ENCODE measurements around the gene TMEM25.
A peak's percentile ranks its signal among the peaks of the same experiment; 100 is the strongest.
"Not testable (repeated sequence)": the region's sequence is repeated elsewhere in the genome, so short reads cannot be mapped to it uniquely, and the experiment has no call there.

TMEM25 gene

GRCh38 chr11:118532852-118533768 is 2.1 kb downstream of the TMEM25 start:
- no peak for DNase-seq

GRCh38 chr11:118533769-118534729 is 3.1 kb downstream of the TMEM25 start:
- DNase-seq, result no peak

- no peak for DNase-seq
These were observed 4.3 kb downstream of the TMEM25 start for GRCh38 chr11:118535261-118535660.

GRCh38 chr11:118536726-118537125 is 5.7 kb downstream of the TMEM25 start:
- DNase-seq, result no peak

- DNase-seq, result no peak
These were observed 6.5 kb downstream of the TMEM25 start for GRCh38 chr11:118537409-118537980.

GRCh38 chr11:118544010-118544646 is 13.1 kb downstream of the TMEM25 start:
- DNase-seq, result no peak

GRCh38 chr11:118544647-118545010 is 13.6 kb downstream of the TMEM25 start:
- DNase-seq, result no peak

GRCh38 chr11:118545533-118545932 is 14.5 kb downstream of the TMEM25 start:
- DNase-seq, result no peak

GRCh38 chr11:118547132-118547531 is 16.1 kb downstream of the TMEM25 start:
- no peak for DNase-seq

- DNase-seq, result peak; percentile 15
These were observed 21.3 kb downstream of the TMEM25 start for GRCh38 chr11:118552341-118552740.

GRCh38 chr11:118560806-118561205 is 29.8 kb downstream of the TMEM25 start:
- no peak for DNase-seq

- no peak for DNase-seq
These were observed 34.1 kb downstream of the TMEM25 start for GRCh38 chr11:118565051-118565450.

GRCh38 chr11:118569670-118570069 is 38.7 kb downstream of the TMEM25 start:
- no peak for DNase-seq

- DNase-seq, result no peak
These were observed 39.8 kb downstream of the TMEM25 start for GRCh38 chr11:118570787-118571186.

- not testable (repeated sequence) for DNase-seq
These were observed 40.7 kb downstream of the TMEM25 start for GRCh38 chr11:118571701-118572060.

- peak; percentile 86 for DNase-seq
These were observed 41.3 kb downstream of the TMEM25 start, which contains the start of gene ARCN1 for GRCh38 chr11:118572061-118572980. ARCN1 (plus strand) TSS chr11:118572409; CDS start chr11:118572548, 139 bp downstream.

GRCh38 chr11:118572981-118573550 is 42.1 kb downstream of the TMEM25 start:
- DNase-seq, result no peak

- no peak for DNase-seq
These were observed 43.6 kb downstream of the TMEM25 start for GRCh38 chr11:118574636-118575035.

GRCh38 chr11:118577995-118578394 is 47.0 kb downstream of the TMEM25 start:
- not testable (repeated sequence) for DNase-seq

GRCh38 chr11:118581057-118581456 is 50.1 kb downstream of the TMEM25 start:
- DNase-seq, result no peak

All from activated CD8-positive, alpha-beta memory T cell treated with anti-CD3 and anti-CD28 coated beads, Interleukin-2, amount 50 U/mL, for 48 hours (primary cell).